Measurements from ENCODE around the gene PPP1R1C. TPM values are rescaled to one million over a fixed set of nuclear protein-coding genes. Genes with fewer than 3 reads are reported as not detected.

The PPP1R1C gene
- total and polyA plus RNA-seq, 2 experiments from 2014 or later, result 3.5 to 18.8 TPM

GRCh38 chr2:181998041-181998835 lies 12.6 kb downstream of the PPP1R1C start:
- H3K27me3 ChIP-seq (ENCODE audit: insufficient read depth), result no peaks in the 10 kb centered on the region
- Mint-ChIP-seq H3K4me1 (peaks cover 2% of the 10 kb centered on the region; the same call in 1 of the 3 replicates), H3K9me3 (no peaks in the 10 kb centered on the region), H3K27ac (no peak overlapping the region), H3K27me3 (ENCODE audit: insufficient read depth, low read depth, poor library complexity) (no peaks in the 10 kb centered on the region), H3K36me3 (ENCODE audit: low read depth) (no peaks in the 10 kb centered on the region), H3K4me3 (no peak overlapping the region)
- no peak overlapping the region for H3K4me3 ChIP-seq
- no peaks in the 10 kb centered on the region for H3K36me3 ChIP-seq (ENCODE audit: insufficient read depth)
- no peaks in the 10 kb centered on the region for H4K20me1 ChIP-seq (replicated peaks; ENCODE audit: insufficient read depth)
- H3K4me2 ChIP-seq, result no peak overlapping the region
- no peaks in the 10 kb centered on the region for H3K9me2 ChIP-seq (ENCODE audit: insufficient read depth)
- no peaks in the 10 kb centered on the region for H3K4me1 ChIP-seq (ENCODE audit: insufficient read depth)
- ATAC-seq (no peak), DNase-seq (ENCODE audit: low spot score) (no peak)
- no peaks in the 10 kb centered on the region for H3F3A ChIP-seq (replicated peaks; ENCODE audit: low read depth)
- no peak overlapping the region for H3K27ac ChIP-seq (ENCODE audit: low read depth)
- H3K79me2 ChIP-seq (replicated peaks; ENCODE audit: insufficient read depth), result no peaks in the 10 kb centered on the region
- 0 out of 2 replicates have a peak overlapping the region, but pooled peaks have one; percentile 40 for H2AFZ ChIP-seq
- no peak for TF ChIP-seq ZNF114 (CRISPR knock-in tag; IDR thresholded peaks at IDR 0.05)
- no peak for TF ChIP-seq CREB1 (CRISPR knock-in tag; IDR thresholded peaks at IDR 0.05; ENCODE audit: low read depth)
- no peak for TF ChIP-seq EZH2phosphoT487 (IDR thresholded peaks at IDR 0.05; ENCODE audit: unreplicated experiment)
- no peak for TF ChIP-seq NANOG (IDR thresholded peaks at IDR 0.05; ENCODE audit: borderline replicate concordance)
- no peak for TF ChIP-seq JUNB (IDR thresholded peaks at IDR 0.05; ENCODE audit: unreplicated experiment)
- TF ChIP-seq ZNF462 (CRISPR knock-in tag; IDR thresholded peaks at IDR 0.05), result no peak
- no peak for TF ChIP-seq REST (IDR thresholded peaks at IDR 0.05; ENCODE audit: unreplicated experiment)
- no peak for TF ChIP-seq EZH2 (IDR thresholded peaks at IDR 0.05; ENCODE audit: low read depth, unreplicated experiment)
- no peak for TF ChIP-seq ZNF331 (CRISPR knock-in tag; IDR thresholded peaks at IDR 0.05; ENCODE audit: low read depth)
- no peak for TF ChIP-seq ETS1 (IDR thresholded peaks at IDR 0.05)
- TF ChIP-seq STAT1 (IDR thresholded peaks at IDR 0.05; ENCODE audit: unreplicated experiment), result no peak
- TF ChIP-seq POLR2AphosphoS5 (IDR thresholded peaks at IDR 0.05; ENCODE audit: low read depth), result no peak

Data from GM23338 (cell line).